IMR-90 (cell line): Measurements from ENCODE around the gene GNAT1. TPM values are rescaled to one million over a fixed set of nuclear protein-coding genes. Genes with fewer than 3 reads are reported as not detected.

Experiments
- ATAC-seq: fragments of 200-7000 bp; cut with Tn5 transposase; 2 replicates; pipeline ENCODE4 v1.9.1; 2020; ENCODE audit warnings: low read depth, mild to moderate bottlenecking, moderate library complexity
- BruUV-seq: library from RNA; stranded (reverse); fragments of 400-500 nt; replicated peaks from 2 replicates; lab custom pipeline; 2021; lab: Mats Ljungman, UMichigan
- CTCF ChIA-PET: fragments of 300-600 bp; formaldehyde crosslinking; extraction: SDS; loops from one replicate; lab custom pipeline; 2021; ENCODE audit warnings: antibody characterized with exemption; lab: Yijun Ruan, JAX
- POLR2A ChIA-PET: fragments of 300-600 bp; sonication (Branson Sonifier 250); formaldehyde crosslinking; loops from one replicate; lab custom pipeline; 2022; ENCODE audit warnings: antibody characterized with exemption; ENCODE audit not compliant: unreplicated experiment; lab: Charles Lee
- DNase-seq: peaks from one replicate; pipeline ENCODE4 v3.0.0; 2013
- H2AFZ ChIP-seq: replicated peaks from 2 replicates; pipeline ENCODE3; 2013; ENCODE audit warnings: low read length, mild to moderate bottlenecking; ENCODE audit not compliant: poor library complexity
- H2AK5ac ChIP-seq: 2 replicates; pipeline ENCODE4 v1.6.1; 2013; ENCODE audit warnings: low read depth, low read length, inconsistent platforms
- H2AK9ac ChIP-seq: replicated peaks from 2 replicates; pipeline ENCODE3; 2013; ENCODE audit warnings: mild to moderate bottlenecking, low read depth, low read length, moderate library complexity; ENCODE audit not compliant: poor library complexity
- H2BK120ac ChIP-seq: 2 replicates; pipeline ENCODE4 v1.6.1; 2013; ENCODE audit warnings: low read depth, low read length, inconsistent platforms
- H2BK15ac ChIP-seq: 3 replicates; pipeline ENCODE4 v1.6.1; 2013; ENCODE audit warnings: low read depth, low read length, inconsistent platforms
- H2BK20ac ChIP-seq: 2 replicates; pipeline ENCODE4 v1.6.1; 2013; ENCODE audit warnings: low read depth, mild to moderate bottlenecking, inconsistent platforms, low read length, moderate library complexity
- H2BK5ac ChIP-seq: 2 replicates; pipeline ENCODE4 v1.6.1; 2013; ENCODE audit warnings: mild to moderate bottlenecking, low read depth, low read length, inconsistent platforms; ENCODE audit not compliant: poor library complexity, severe bottlenecking
- H3K14ac ChIP-seq: replicated peaks from 2 replicates; pipeline ENCODE4 v1.6.1; 2013; ENCODE audit warnings: low read depth, low read length, inconsistent platforms
- H3K18ac ChIP-seq: 2 replicates; pipeline ENCODE4 v1.6.1; 2013; ENCODE audit warnings: low read depth, low read length, control low read depth
- H3K23ac ChIP-seq: 2 replicates; pipeline ENCODE4 v1.6.1; 2013; ENCODE audit warnings: low read depth, low read length, inconsistent platforms
- H3K27ac ChIP-seq: 2 replicates; pipeline ENCODE4 v1.5.1; 2013; ENCODE audit warnings: mild to moderate bottlenecking, control low read depth, low read length; ENCODE audit not compliant: insufficient read depth
- H3K27me3 ChIP-seq: 2 replicates; pipeline ENCODE4 v1.6.1; 2013; ENCODE audit warnings: low read length; ENCODE audit not compliant: control insufficient read depth, insufficient read depth
- H3K36me3 ChIP-seq: 2 replicates; pipeline ENCODE4 v1.6.1; 2013; ENCODE audit warnings: low read length, mixed read lengths; ENCODE audit not compliant: control insufficient read depth, insufficient read depth
- H3K4ac ChIP-seq: 2 replicates; pipeline ENCODE4 v1.6.1; 2013; ENCODE audit warnings: low read depth, low read length, inconsistent platforms
- H3K4me1 ChIP-seq: 2 replicates; pipeline ENCODE4 v1.6.1; 2013; ENCODE audit warnings: low read length, mixed read lengths; ENCODE audit not compliant: control insufficient read depth, insufficient read depth
- H3K4me2 ChIP-seq: 2 replicates; pipeline ENCODE4 v1.6.1; 2013; ENCODE audit warnings: low read depth, mild to moderate bottlenecking, control low read depth, low read length, moderate library complexity
- H3K4me3 ChIP-seq: 2 replicates; pipeline ENCODE4 v1.5.1; 2013; ENCODE audit warnings: low read depth, mild to moderate bottlenecking, control low read depth, low read length, moderate library complexity; ENCODE audit not compliant: insufficient read depth
- H3K56ac ChIP-seq: 2 replicates; pipeline ENCODE4 v1.6.1; 2013; ENCODE audit warnings: low read length, inconsistent platforms; ENCODE audit not compliant: insufficient read depth; ENCODE audit errors: extremely low read depth
- H3K79me1 ChIP-seq, 2 experiments: 2 replicates each; pipeline ENCODE4 v1.6.1; 2013; ENCODE audit warnings: low read length in 2 of 2, inconsistent platforms in 1 of 2, low read depth in 1 of 2
- H3K9ac ChIP-seq: 2 replicates; pipeline ENCODE4 v1.6.1; 2013; ENCODE audit warnings: low read depth, low read length, control low read depth
- H3K9me1 ChIP-seq: 2 replicates; pipeline ENCODE4 v1.6.1; 2013; ENCODE audit warnings: low read length, inconsistent platforms; ENCODE audit not compliant: insufficient read depth
- H3K9me3 ChIP-seq: 2 replicates; pipeline ENCODE4 v1.6.1; 2013; ENCODE audit warnings: low read length; ENCODE audit not compliant: control insufficient read depth, insufficient read depth
- H4K20me1 ChIP-seq: 2 replicates; pipeline ENCODE4 v1.6.1; 2013; ENCODE audit warnings: low read length, inconsistent platforms; ENCODE audit not compliant: insufficient read depth
- H4K5ac ChIP-seq: 2 replicates; pipeline ENCODE4 v1.6.1; 2013; ENCODE audit warnings: mild to moderate bottlenecking, low read depth, low read length, control low read depth
- H4K8ac ChIP-seq, 2 experiments: 2 replicates each; pipeline ENCODE4 v1.6.1; 2013; ENCODE audit warnings: low read depth in 2 of 2, low read length in 2 of 2, control low read depth in 1 of 2, inconsistent platforms in 1 of 2
- H4K91ac ChIP-seq: 2 replicates; pipeline ENCODE4 v1.6.1; 2013; ENCODE audit warnings: low read depth, low read length, inconsistent platforms; ENCODE audit not compliant: insufficient read depth
- BHLHE40 ChIP-seq: fragments of 150-350 bp; IDR thresholded peaks from 2 replicates; pipeline ENCODE4 v1.6.1; 2016; ENCODE audit warnings: mild to moderate bottlenecking, low read depth, low read length
- CEBPB ChIP-seq: IDR thresholded peaks from 2 replicates; pipeline ENCODE4 v1.6.1; 2012; ENCODE audit warnings: low read depth, low read length, improper control_type of control experiment
- CHD1 ChIP-seq: IDR thresholded peaks from 2 replicates; pipeline ENCODE4 v1.6.1; 2012; ENCODE audit warnings: low read depth, low read length, improper control_type of control experiment
- CTCF ChIP-seq: conservative IDR thresholded peaks from 2 replicates; pipeline ENCODE4 v1.5.1; 2012; ENCODE audit warnings: mild to moderate bottlenecking, low read depth, low read length, improper control_type of control experiment
- ELK1 ChIP-seq: fragments of 150-350 bp; IDR thresholded peaks from 2 replicates; pipeline ENCODE4 v1.6.1; 2016; ENCODE audit warnings: low read depth, mild to moderate bottlenecking, low read length, moderate library complexity, borderline replicate concordance
- FOS ChIP-seq: fragments of 150-350 bp; IDR thresholded peaks from 2 replicates; pipeline ENCODE4 v1.6.1; 2016; ENCODE audit warnings: low read depth, low read length
- MAZ ChIP-seq: IDR thresholded peaks from 2 replicates; pipeline ENCODE4 v1.6.1; 2012; ENCODE audit warnings: low read depth, mild to moderate bottlenecking, low read length, improper control_type of control experiment, moderate library complexity, borderline replicate concordance
- NFE2L2 ChIP-seq: fragments of 150-350 bp; IDR thresholded peaks from 2 replicates; pipeline ENCODE4 v1.6.1; 2016; ENCODE audit warnings: low read depth, mild to moderate bottlenecking, low read length
- POLR2A ChIP-seq: IDR thresholded peaks from 2 replicates; pipeline ENCODE4 v1.6.1; 2012; ENCODE audit warnings: mild to moderate bottlenecking, low read depth, low read length
- RAD21 ChIP-seq: IDR thresholded peaks from 2 replicates; pipeline ENCODE4 v1.6.1; 2012; ENCODE audit warnings: low read length, improper control_type of control experiment
- RCOR1 ChIP-seq: IDR thresholded peaks from 2 replicates; pipeline ENCODE4 v1.6.1; 2012; ENCODE audit warnings: mild to moderate bottlenecking, low read length, improper control_type of control experiment; ENCODE audit not compliant: insufficient replicate concordance
- SMC3 ChIP-seq: fragments of 150-350 bp; IDR thresholded peaks from 2 replicates; pipeline ENCODE4 v1.6.1; 2016; ENCODE audit warnings: low read depth, mild to moderate bottlenecking, antibody characterized with exemption, low read length, moderate library complexity
- USF2 ChIP-seq: fragments of 150-350 bp; IDR thresholded peaks from 2 replicates; pipeline ENCODE4 v1.6.1; 2017; ENCODE audit warnings: mild to moderate bottlenecking, antibody characterized with exemption, low read length, low read depth
- WGBS, 2 experiments: methylation state at CpG; one replicate each; pipeline versions ENCODE4 v1.1.5 to v1.1.7; 2013; ENCODE audit warnings: missing lambda C conversion rate in 2 of 2; ENCODE audit not compliant: insufficient read length in 1 of 2; ENCODE audit errors: extremely low coverage in 2 of 2; 5-methylcytosine and 5-hydroxymethylcytosine counted together
- dilution Hi-C: fragments of 300-500 bp; cut with HindIII; formaldehyde crosslinking; loops from one replicate; pipeline ENCODE4 v1.14.3; 2018; ENCODE audit warnings: low sequenced_read_pairs; ENCODE audit not compliant: unreplicated experiment
- in situ Hi-C: fragments of 300-500 bp; cut with MboI; formaldehyde crosslinking; loops from 3 replicates; pipeline ENCODE4 v1.14.3; 2019; ENCODE audit warnings: low sequenced_read_pairs, inconsistent platforms, mixed read lengths
- intact Hi-C: fragments of 100-400 bp; cut with micrococcal nuclease; formaldehyde crosslinking; loops from 2 replicates; pipeline ENCODE4 v1.10.0; 2022
- polyA plus RNA-seq, 3 experiments: library from polyadenylated mRNA; depleted of rRNA; stranded (reverse); fragments of >200 nt; gene quantifications; 2 replicates each; pipeline ENCODE4 v1.2.3, GENCODE V29; 2012; ENCODE audit warnings: low replicate concordance in 1 of 3
- total RNA-seq: library from RNA; depleted of rRNA; stranded (reverse); fragments of >200 nt; gene quantifications from 2 replicates; pipeline ENCODE4 v1.2.3, GENCODE V29; 2012

The GNAT1 gene
- total and polyA plus RNA-seq, 2 of the 4 experiments (the other 2 are of a cell fraction), result not detected

GRCh38 chr3:50194128-50194902 lies 2.9 kb downstream of the GNAT1 start:
- Histone ChIP-seq H3K27ac (no peak overlapping the region), H3K9me1 (no peaks in the 10 kb centered on the region), H3K56ac (no peak overlapping the region), H3K4me1 (no peaks in the 10 kb centered on the region), H4K5ac (no peak overlapping the region), H3K18ac (no peak overlapping the region), H2BK120ac (no peak overlapping the region), H3K14ac (no peak overlapping the region), H3K79me1 (no peaks in the 10 kb centered on the region), H3K23ac (no peak overlapping the region), H2AK5ac (peak overlapping the region; percentile 64; the same call in 1 of the 2 replicates), H4K91ac (no peak overlapping the region), H2BK20ac (no peak overlapping the region), H2BK15ac (no peak overlapping the region), H3K9ac (no peak overlapping the region), H4K20me1 (peaks cover 4% of the 10 kb centered on the region; the same call in 1 of the 2 replicates), H4K8ac (no peak overlapping the region), H3K36me3 (no peaks in the 10 kb centered on the region), H2AK9ac (peak overlapping the region; percentile 42), H3K4ac (no peak overlapping the region), H3K4me3 (peak overlapping the region; percentile 1; the same call in 1 of the 2 replicates), H3K27me3 (peaks cover 29% of the 10 kb centered on the region), H3K4me2 (peak overlapping the region; percentile 81), H2AFZ (peak overlapping the region; percentile 88), H3K9me3 (no peaks in the 10 kb centered on the region), H2BK5ac (no peak overlapping the region)
- CTCF ChIA-PET, result interaction anchor here (0.6 to 3.0 kb wide), 7 partner anchors 15 to 134 kb away, joined by 3 to 22 read pairs (median 4); partner anchors contain the start of gene TUSC2
- TF ChIP-seq BHLHE40 (no peak), FOS (no peak), RAD21 (peak; percentile 91), ELK1 (no peak), CHD1 (no peak), MAZ (peak; percentile 70; the same call in 1 of the 2 replicates), NFE2L2 (no peak), CEBPB (no peak), SMC3 (peak; percentile 95), USF2 (no peak), CTCF (peak; percentile 89), POLR2A (no peak), RCOR1 (no peak)
- BruUV-seq, result no TSS peak
- peak; percentile 50 for DNase-seq
- dilution Hi-C loops, result no loop called here
- POLR2A ChIA-PET, result interaction anchor here (0.5 kb wide), 1 partner anchor 49 kb away, joined by 3 read pairs; no protein-coding TSS in a partner anchor
- in situ Hi-C loops, result loop anchor here (5.0 kb wide), 2 partner anchors 33 to 78 kb away; no protein-coding TSS in a partner anchor
- intact Hi-C loops, result loop anchor here (1.0 kb wide), 1 partner anchor 130 kb away; no protein-coding TSS in a partner anchor
- peak; percentile 84 for ATAC-seq
- WGBS, 2 experiments, result 13% methylated on average over 52 of the region's 70 CpGs; no CpG with 5 or more reads in 1 of the 2 experiments
